Measurements from ENCODE around the gene ADAMTS13.

The ADAMTS13 gene

GRCh38 chr9:133472277-133472645 is 50.1 kb downstream of the ADAMTS13 start:
- no peak for DNase-seq (ENCODE audit: low read depth)
- no peak overlapping the region for H3K4me3 ChIP-seq (ENCODE audit: low read length)
- TF ChIP-seq, protein P1, sequence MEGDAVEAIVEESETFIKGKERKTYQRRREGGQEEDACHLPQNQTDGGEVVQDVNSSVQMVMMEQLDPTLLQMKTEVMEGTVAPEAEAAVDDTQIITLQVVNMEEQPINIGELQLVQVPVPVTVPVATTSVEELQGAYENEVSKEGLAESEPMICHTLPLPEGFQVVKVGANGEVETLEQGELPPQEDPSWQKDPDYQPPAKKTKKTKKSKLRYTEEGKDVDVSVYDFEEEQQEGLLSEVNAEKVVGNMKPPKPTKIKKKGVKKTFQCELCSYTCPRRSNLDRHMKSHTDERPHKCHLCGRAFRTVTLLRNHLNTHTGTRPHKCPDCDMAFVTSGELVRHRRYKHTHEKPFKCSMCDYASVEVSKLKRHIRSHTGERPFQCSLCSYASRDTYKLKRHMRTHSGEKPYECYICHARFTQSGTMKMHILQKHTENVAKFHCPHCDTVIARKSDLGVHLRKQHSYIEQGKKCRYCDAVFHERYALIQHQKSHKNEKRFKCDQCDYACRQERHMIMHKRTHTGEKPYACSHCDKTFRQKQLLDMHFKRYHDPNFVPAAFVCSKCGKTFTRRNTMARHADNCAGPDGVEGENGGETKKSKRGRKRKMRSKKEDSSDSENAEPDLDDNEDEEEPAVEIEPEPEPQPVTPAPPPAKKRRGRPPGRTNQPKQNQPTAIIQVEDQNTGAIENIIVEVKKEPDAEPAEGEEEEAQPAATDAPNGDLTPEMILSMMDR (conservative IDR thresholded peaks at IDR 0.05; ENCODE audit: low read length) = no peak

DNA sequence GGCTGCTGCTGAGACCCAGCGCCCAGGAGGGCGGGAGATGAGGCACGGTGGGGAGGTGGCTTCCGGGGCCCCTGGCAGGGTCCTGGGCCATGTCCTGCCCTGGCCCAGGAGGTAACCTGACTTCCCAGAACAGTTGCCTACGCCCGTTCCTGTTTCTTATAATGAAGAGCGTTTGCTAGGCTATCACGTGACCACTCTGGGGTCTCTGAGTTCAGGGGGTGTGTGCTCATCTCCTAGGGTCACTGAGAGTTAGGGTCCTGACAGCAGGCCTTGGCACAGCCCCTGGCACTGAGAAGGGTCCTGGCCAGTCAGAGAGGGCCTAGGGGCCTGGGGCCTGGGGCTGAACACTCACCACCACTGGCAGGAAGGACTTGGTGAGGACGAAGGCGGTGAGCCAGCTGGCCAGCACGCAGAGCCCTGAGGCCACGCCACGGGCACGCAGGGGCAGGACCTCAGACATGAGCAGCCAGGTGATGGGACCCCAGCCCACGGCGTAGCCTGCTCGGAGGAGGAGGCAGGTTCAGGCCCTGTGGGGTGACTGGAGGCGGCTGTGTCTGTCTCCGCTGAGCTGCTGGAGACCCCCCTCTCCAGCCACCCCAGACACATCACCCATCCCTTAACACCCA is 50.7 kb downstream of the ADAMTS13 start:
- no peak for DNase-seq (ENCODE audit: low read depth)
- TF ChIP-seq, protein P1 (conservative IDR thresholded peaks at IDR 0.05; ENCODE audit: low read length) = no peak
- H3K4me3 ChIP-seq (ENCODE audit: low read length) = no peak overlapping the region

DNA sequence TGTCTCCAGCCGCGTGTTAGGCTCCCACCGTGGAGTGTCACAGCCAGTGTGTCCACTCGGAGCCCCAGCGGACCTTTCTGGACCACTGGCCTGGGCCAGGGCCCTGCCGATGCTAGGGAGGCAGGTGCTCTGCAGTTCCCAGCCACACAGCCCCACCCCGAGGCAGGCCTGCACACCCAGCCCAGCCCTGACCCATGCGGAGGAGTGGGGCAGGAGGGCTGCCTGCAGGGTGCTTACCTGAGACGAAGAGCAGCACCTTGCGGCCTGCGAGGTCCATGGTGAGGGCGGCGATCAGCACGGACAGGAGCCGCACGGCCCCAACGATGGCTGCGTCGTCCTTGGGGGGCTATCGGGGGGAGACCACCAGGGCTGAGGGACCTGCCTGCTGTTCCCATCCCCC is 51.6 kb downstream of the ADAMTS13 start:
- DNase-seq (ENCODE audit: low read depth) = no peak
- H3K4me3 ChIP-seq (ENCODE audit: low read length) = no peak overlapping the region
- TF ChIP-seq, protein P1 (conservative IDR thresholded peaks at IDR 0.05; ENCODE audit: low read length) = no peak

DNA sequence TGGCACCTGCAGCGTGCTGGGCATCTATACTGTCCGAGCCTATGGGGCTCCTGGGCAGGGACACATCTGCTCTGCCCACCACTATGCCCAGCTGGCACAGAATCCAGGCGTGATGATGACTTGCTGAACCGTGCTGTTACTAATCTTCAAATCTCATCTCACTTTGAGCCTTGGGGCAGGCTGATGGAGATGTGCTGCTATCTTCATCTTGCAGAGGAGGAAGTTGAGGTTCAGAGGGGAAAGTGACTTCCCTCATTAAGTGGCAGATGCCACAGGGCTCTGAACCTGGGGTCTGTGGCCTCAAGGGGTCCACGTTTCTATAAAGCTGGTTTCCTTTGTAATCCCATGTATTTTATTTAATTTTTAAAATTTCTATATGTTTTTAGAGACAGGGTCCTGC is 52.0 kb downstream of the ADAMTS13 start:
- H3K4me3 ChIP-seq (ENCODE audit: low read length) = no peak overlapping the region
- DNase-seq (ENCODE audit: low read depth) = no peak
- TF ChIP-seq, protein P1 (conservative IDR thresholded peaks at IDR 0.05; ENCODE audit: low read length) = no peak

DNA sequence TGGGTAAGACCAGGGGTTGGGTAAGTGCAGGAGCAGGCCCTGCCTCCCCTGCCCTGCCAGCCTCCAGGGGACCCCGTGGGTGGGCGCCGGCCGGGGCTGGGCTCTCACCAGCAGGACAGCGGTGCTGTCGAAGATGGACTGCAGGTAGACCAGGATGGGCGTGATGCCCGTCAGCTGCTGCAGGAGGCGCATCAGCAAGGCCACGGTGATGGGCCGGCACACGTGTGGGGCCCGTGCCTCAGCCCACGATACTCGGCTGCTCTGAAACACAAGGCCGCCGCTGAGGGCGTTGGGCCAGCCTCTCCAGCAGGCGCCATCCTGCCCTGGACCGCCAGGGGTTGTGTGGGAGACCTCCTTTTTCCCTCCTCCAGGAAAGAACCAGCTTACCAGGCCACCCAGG is 52.7 kb downstream of the ADAMTS13 start:
- H3K4me3 ChIP-seq (ENCODE audit: low read length) = no peak overlapping the region
- TF ChIP-seq, protein P1 (conservative IDR thresholded peaks at IDR 0.05; ENCODE audit: low read length) = no peak
- DNase-seq (ENCODE audit: low read depth) = no peak

- H3K4me3 ChIP-seq (ENCODE audit: low read length) = no peak overlapping the region
- DNase-seq (ENCODE audit: low read depth) = no peak
- TF ChIP-seq, protein P1 (conservative IDR thresholded peaks at IDR 0.05; ENCODE audit: low read length) = no peak
Observed at GRCh38 chr9:133475292-133476012, 53.3 kb downstream of the ADAMTS13 start.

Data from AG10803 (cell line).